Panc1 (cell line): ENCODE data around the gene GLIS2.

Experiments
- POLR2AphosphoS5 ChIP-seq: IDR thresholded peaks from 2 replicates; pipeline ENCODE4 v1.6.1; 2012; ENCODE audit warnings: mild to moderate bottlenecking, low read depth, low read length, moderate library complexity
- SIN3A ChIP-seq: IDR thresholded peaks from 2 replicates; pipeline ENCODE4 v1.6.1; 2012; ENCODE audit warnings: low read depth, mild to moderate bottlenecking, low read length, moderate library complexity, borderline replicate concordance; ENCODE audit not compliant: insufficient read depth
- TF ChIP-seq, protein P1 (sequence below): fragments of 450-650 bp; IDR thresholded peaks from 2 replicates; pipeline ENCODE4 v1.5.1; 2017; ENCODE audit warnings: mild to moderate bottlenecking

DNA sequence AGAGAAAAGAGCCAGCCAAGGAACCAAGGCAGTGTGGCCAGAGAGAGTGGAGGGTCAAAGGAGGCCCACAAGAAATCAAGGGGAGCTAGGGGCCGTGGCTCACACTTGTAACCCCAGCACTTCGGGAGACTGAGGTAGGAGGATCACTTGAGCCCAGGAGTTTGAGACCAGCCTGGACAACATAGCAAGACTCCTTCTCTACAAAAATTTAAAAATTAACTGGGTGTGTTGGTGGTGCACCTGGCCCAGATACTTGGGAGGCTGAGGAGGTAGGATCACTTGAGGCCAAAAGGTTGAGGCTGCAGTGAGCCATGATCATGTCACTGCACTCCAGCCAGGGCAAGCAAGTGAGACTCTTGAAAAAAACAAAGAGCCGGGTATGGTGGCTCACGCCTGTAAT, 24.2 kb upstream of the GLIS2 start:
- TF ChIP-seq, protein P1, sequence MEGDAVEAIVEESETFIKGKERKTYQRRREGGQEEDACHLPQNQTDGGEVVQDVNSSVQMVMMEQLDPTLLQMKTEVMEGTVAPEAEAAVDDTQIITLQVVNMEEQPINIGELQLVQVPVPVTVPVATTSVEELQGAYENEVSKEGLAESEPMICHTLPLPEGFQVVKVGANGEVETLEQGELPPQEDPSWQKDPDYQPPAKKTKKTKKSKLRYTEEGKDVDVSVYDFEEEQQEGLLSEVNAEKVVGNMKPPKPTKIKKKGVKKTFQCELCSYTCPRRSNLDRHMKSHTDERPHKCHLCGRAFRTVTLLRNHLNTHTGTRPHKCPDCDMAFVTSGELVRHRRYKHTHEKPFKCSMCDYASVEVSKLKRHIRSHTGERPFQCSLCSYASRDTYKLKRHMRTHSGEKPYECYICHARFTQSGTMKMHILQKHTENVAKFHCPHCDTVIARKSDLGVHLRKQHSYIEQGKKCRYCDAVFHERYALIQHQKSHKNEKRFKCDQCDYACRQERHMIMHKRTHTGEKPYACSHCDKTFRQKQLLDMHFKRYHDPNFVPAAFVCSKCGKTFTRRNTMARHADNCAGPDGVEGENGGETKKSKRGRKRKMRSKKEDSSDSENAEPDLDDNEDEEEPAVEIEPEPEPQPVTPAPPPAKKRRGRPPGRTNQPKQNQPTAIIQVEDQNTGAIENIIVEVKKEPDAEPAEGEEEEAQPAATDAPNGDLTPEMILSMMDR = no peak
- no peak for TF ChIP-seq POLR2AphosphoS5
- no peak for TF ChIP-seq SIN3A
